ENCODE measurements around the gene CDH16. TPM values are rescaled to one million over a fixed set of nuclear protein-coding genes. Genes with fewer than 3 reads are reported as not detected.
A peak's percentile ranks its signal among the peaks of the same experiment; 100 is the strongest.

CDH16 gene
- total RNA-seq, 4 donors from 2014 or later, result not detected

- Histone ChIP-seq H3K9me3 (no peaks in the 10 kb centered on the region), H3K36me3 (peaks cover 0 to 8% of the 10 kb centered on the region in 2 donors), H3K4me3 (peak within 1 kb of the TSS; percentile 64 to 83), H3K4me1 (peaks cover 2 to 84% (median 31%) of the 10 kb centered on the region in 3 donors), H3K27me3 (peaks cover 3% of the 10 kb centered on the region), H3K27ac (peak within 1 kb of the TSS; percentile 87 to 96 (median 93))
- WGBS, 2 donors (ENCODE audit: low coverage in 1 of 2), result 0% methylated on average over 1 of the region's 42 CpGs
- ATAC-seq, result peak; percentile 46
- TF ChIP-seq POLR2AphosphoS5 (IDR thresholded peaks at IDR 0.05) (peak; percentile 77), CTCF (IDR thresholded peaks at IDR 0.05) (peak in 1 of 4 experiments; percentile 24), POLR2A (IDR thresholded peaks at IDR 0.05) (peak; percentile 73 to 80), EP300 (IDR thresholded peaks at IDR 0.05) (no peak)
Observed at GRCh38 chr16:66925322-66925840, 6.7 kb upstream of the CDH16 start, which contains the start of gene RRAD. TSS of gene RRAD (minus strand) at chr16:66925535. CDS start at chr16:66925179, 356 bp downstream.

- 18 to 40% methylated on average over 2 to 6 of the region's 72 CpGs for WGBS, 2 donors (ENCODE audit: low coverage in 1 of 2)
- Histone ChIP-seq H3K36me3 (peaks cover 0 to 8% of the 10 kb centered on the region in 2 donors), H3K27ac (peak overlapping the region; percentile 87 to 96 (median 93)), H3K4me3 (peak overlapping the region; percentile 64 to 83), H3K27me3 (peaks cover 3% of the 10 kb centered on the region), H3K9me3 (no peaks in the 10 kb centered on the region), H3K4me1 (peaks cover 2 to 91% (median 31%) of the 10 kb centered on the region in 3 donors)
- peak in 3 of 4 experiments; percentile 65 to 79 (median 71) for TF ChIP-seq CTCF (IDR thresholded peaks at IDR 0.05)
- no peak for TF ChIP-seq POLR2A (IDR thresholded peaks at IDR 0.05)
- peak; percentile 69 for ATAC-seq
Observed at GRCh38 chr16:66924527-66925321, 6.0 kb upstream of the CDH16 start.

- peaks cover 2 to 99% (median 31%) of the 10 kb centered on the region in 3 donors for H3K4me1 ChIP-seq
- peaks cover 3% of the 10 kb centered on the region for H3K27me3 ChIP-seq
- no peak for TF ChIP-seq POLR2AphosphoS5 (IDR thresholded peaks at IDR 0.05)
- TF ChIP-seq EP300 (IDR thresholded peaks at IDR 0.05), result no peak
- TF ChIP-seq POLR2A (IDR thresholded peaks at IDR 0.05), result no peak
- no peak for TF ChIP-seq CTCF (IDR thresholded peaks at IDR 0.05)
- peak overlapping the region; percentile 64 to 83 for H3K4me3 ChIP-seq
- ATAC-seq, result no peak
- H3K36me3 ChIP-seq, result peaks cover 0 to 8% of the 10 kb centered on the region in 2 donors
- WGBS, 2 donors (ENCODE audit: low coverage in 1 of 2), result 53% methylated on average over 2 of the region's 3 CpGs; no CpG with 5 or more reads in 1 of the 2 donors
- no peaks in the 10 kb centered on the region for H3K9me3 ChIP-seq
- peak overlapping the region; percentile 87 to 96 (median 93) for H3K27ac ChIP-seq
Observed at GRCh38 chr16:66923866-66924265, 5.2 kb upstream of the CDH16 start.

- peaks cover 2 to 98% (median 31%) of the 10 kb centered on the region in 3 donors for H3K4me1 ChIP-seq
- H3K36me3 ChIP-seq, result peaks cover 0 to 8% of the 10 kb centered on the region in 2 donors
- peaks cover 3% of the 10 kb centered on the region for H3K27me3 ChIP-seq
- peak overlapping the region; percentile 87 to 96 (median 93) for H3K27ac ChIP-seq
- peak overlapping the region; percentile 64 to 83 for H3K4me3 ChIP-seq
- 23% methylated on average over 7 of the region's 18 CpGs; no CpG with 5 or more reads in 1 of the 2 donors for WGBS, 2 donors (ENCODE audit: low coverage in 1 of 2)
- no peaks in the 10 kb centered on the region for H3K9me3 ChIP-seq
- TF ChIP-seq POLR2AphosphoS5 (IDR thresholded peaks at IDR 0.05), result peak; percentile 84
- TF ChIP-seq CTCF (IDR thresholded peaks at IDR 0.05), result no peak
- peak; percentile 46 for ATAC-seq
Observed at GRCh38 chr16:66923247-66923731, 4.6 kb upstream of the CDH16 start.

Data from gastroesophageal sphincter (tissue), 4 donors.